HepG2 (cell line): ENCODE results near the gene ATG16L2. TPM values are rescaled to one million over a fixed set of nuclear protein-coding genes. Genes with fewer than 3 reads are reported as not detected.
A peak's percentile ranks its signal among the peaks of the same experiment; 100 is the strongest.

ENCODE experiments used
- ETV6 ChIP-seq: sonication (generic); formaldehyde crosslinking; conservative IDR thresholded peaks from 2 replicates; pipeline ENCODE4 v1.4.0; 2020; ENCODE audit warnings: missing genetic modification reagents
- EZH2 ChIP-seq: conservative IDR thresholded peaks from 2 replicates; pipeline ENCODE4 v1.6.1; 2012; ENCODE audit warnings: mild to moderate bottlenecking, low read depth, low read length, moderate library complexity
- FOXA1 ChIP-seq, 2 experiments: fragments of 450-650 bp in 1 of 2; sonication (generic) in 1 of 2; formaldehyde crosslinking in 1 of 2; IDR thresholded peaks; 2 replicates each; pipeline versions ENCODE4 v1.4.0 to v1.6.1; 2016 to 2020; ENCODE audit warnings: missing genetic modification reagents in 1 of 2
- STAG1 ChIP-seq: sonication (generic); formaldehyde crosslinking; IDR thresholded peaks from 2 replicates; pipeline ENCODE4 v1.4.0; 2020; ENCODE audit warnings: missing genetic modification reagents
- ZBTB33 ChIP-seq: sonication (generic); formaldehyde crosslinking; IDR thresholded peaks from 2 replicates; pipeline ENCODE4 v1.4.0; 2020; ENCODE audit warnings: missing genetic modification reagents
- ZFP36L1 ChIP-seq: sonication (generic); formaldehyde crosslinking; IDR thresholded peaks from 2 replicates; pipeline ENCODE4 v1.8.0; 2022; ENCODE audit warnings: mild to moderate bottlenecking, missing genetic modification reagents, moderate library complexity
- ZMAT5 ChIP-seq: sonication (generic); formaldehyde crosslinking; IDR thresholded peaks from 2 replicates; pipeline ENCODE4 v1.5.0; 2020; ENCODE audit warnings: mild to moderate bottlenecking, low read depth, missing genetic modification reagents, borderline replicate concordance
- ZNF232 ChIP-seq: sonication (generic); formaldehyde crosslinking; IDR thresholded peaks from 2 replicates; pipeline ENCODE4 v1.4.0; 2020; ENCODE audit warnings: missing genetic modification reagents, borderline replicate concordance
- ZNF331 ChIP-seq: sonication (generic); formaldehyde crosslinking; IDR thresholded peaks from 2 replicates; pipeline ENCODE4 v1.4.0; 2020; ENCODE audit warnings: missing genetic modification reagents
- ZNF343 ChIP-seq: sonication (generic); formaldehyde crosslinking; IDR thresholded peaks from 2 replicates; pipeline ENCODE4 v1.4.0; 2020; ENCODE audit warnings: mild to moderate bottlenecking, missing genetic modification reagents
- ZNF354B ChIP-seq: sonication (generic); formaldehyde crosslinking; IDR thresholded peaks from 2 replicates; pipeline ENCODE4 v1.8.0; 2022; ENCODE audit warnings: mild to moderate bottlenecking, missing genetic modification reagents
- ZNF44 ChIP-seq: sonication (generic); formaldehyde crosslinking; IDR thresholded peaks from 2 replicates; pipeline ENCODE4 v1.5.1; 2020; ENCODE audit warnings: mild to moderate bottlenecking, missing genetic modification reagents
- ZNF775 ChIP-seq: sonication (generic); formaldehyde crosslinking; IDR thresholded peaks from 2 replicates; pipeline ENCODE4 v1.4.0; 2020; ENCODE audit warnings: missing genetic modification reagents, mild to moderate bottlenecking, moderate library complexity, borderline replicate concordance
- ZNF777 ChIP-seq: sonication (generic); formaldehyde crosslinking; IDR thresholded peaks from 2 replicates; pipeline ENCODE4 v1.4.0; 2020; ENCODE audit warnings: missing genetic modification reagents
- polyA plus RNA-seq, 8 experiments: library from polyadenylated mRNA; depleted of rRNA in 3 of 8; stranded (reverse) in 7 of 8; unstranded in 1 of 8; fragments of >200 nt; fragmentation: Illumina TruSeq in 4 of 8; extraction: Trizol in 4 of 8; gene quantifications; 2 replicates each; pipeline versions ENCODE4 v1.2.1 to v1.2.3, GENCODE V29; 2011 to 2016; ENCODE audit warnings: low read depth in 4 of 8, missing spikeins in 1 of 8, mixed read lengths in 1 of 8; ENCODE audit not compliant: insufficient read depth in 1 of 8
- total RNA-seq, 5 experiments: library from RNA; depleted of rRNA; stranded (reverse); fragments of >200 nt; fragmentation: Illumina TruSeq; extraction: Trizol; gene quantifications; 2 replicates each; pipeline ENCODE4 v1.2.3, GENCODE V29; 2016; ENCODE audit warnings: low read depth in 1 of 5
- TF ChIP-seq, protein P1 (sequence below): sonication (generic); formaldehyde crosslinking; conservative IDR thresholded peaks from 2 replicates; pipeline ENCODE4 v1.4.0; 2020; ENCODE audit warnings: missing genetic modification reagents
- TF ChIP-seq, protein P2 (sequence below): sonication (generic); formaldehyde crosslinking; IDR thresholded peaks from 2 replicates; pipeline ENCODE4 v1.8.1; 2023; ENCODE audit warnings: mild to moderate bottlenecking, missing genetic modification reagents
- TF ChIP-seq, protein P3 (sequence below): IDR thresholded peaks from 2 replicates; pipeline ENCODE4 v1.6.1; 2012; ENCODE audit warnings: low read depth, low read length, improper control_type of control experiment
- TF ChIP-seq, protein P4 (sequence below): sonication (generic); formaldehyde crosslinking; IDR thresholded peaks from 2 replicates; pipeline ENCODE4 v1.5.0; 2020; ENCODE audit warnings: missing genetic modification reagents
- TF ChIP-seq, protein P5 (sequence below): sonication (generic); formaldehyde crosslinking; IDR thresholded peaks from 2 replicates; pipeline ENCODE4 v1.4.0; 2020; ENCODE audit warnings: missing genetic modification reagents; ENCODE audit errors: not compliant biosample characterization

The ATG16L2 gene
- total and polyA plus RNA-seq, 2 of the 13 experiments (the other 11 are each of a cell fraction or from before 2014, with no cell fraction given): 6.2 to 14.8 TPM

DNA sequence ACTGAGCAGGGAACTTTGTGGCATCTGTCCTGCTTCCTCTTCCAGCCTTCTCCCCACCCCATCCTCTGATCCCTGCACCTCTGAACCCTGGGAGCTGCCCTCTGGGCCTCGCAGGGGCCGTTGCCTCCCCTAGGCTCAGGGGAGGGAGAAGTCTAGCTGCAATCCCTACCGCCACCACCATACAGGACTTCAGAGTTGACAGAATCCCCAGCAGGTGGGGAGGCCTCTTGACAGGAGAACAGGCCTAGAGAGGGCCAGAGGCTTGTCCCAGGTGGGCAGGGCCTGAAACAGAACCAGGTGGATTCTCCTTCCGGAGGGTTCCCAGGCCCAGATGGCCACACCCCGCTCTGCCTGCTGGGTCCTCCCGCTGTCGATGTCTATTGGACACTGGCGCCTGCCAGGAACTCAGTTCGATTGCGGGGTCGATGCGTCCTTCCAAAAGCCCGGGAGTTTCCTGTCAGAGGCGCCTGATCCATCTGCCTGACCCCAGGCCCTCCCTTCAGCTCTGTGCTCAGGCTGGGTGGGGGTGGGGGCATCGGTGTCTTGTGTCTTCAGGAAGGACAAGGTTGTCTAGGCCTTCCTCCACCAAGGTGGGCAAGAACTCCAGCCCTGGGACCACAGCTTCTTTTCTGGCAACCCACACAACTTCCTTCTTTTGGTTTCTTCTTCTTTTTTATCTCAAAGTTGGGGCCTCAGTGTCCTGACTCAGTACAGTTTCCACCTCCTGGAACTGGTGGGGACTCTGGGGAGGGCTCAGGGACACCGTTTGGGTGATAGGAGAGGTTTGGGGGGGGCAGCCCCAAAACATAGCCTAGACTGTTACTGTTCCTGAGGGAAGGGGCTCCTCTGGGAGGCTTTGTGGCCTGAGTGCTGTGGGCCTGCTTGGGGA, 26.8 kb upstream of the ATG16L2 start (continued):
- peak; percentile 26; the same call in 1 of the 2 replicates for TF ChIP-seq STAG1 (CRISPR knock-in tag)
- TF ChIP-seq ZNF331 (CRISPR knock-in tag): no peak
- TF ChIP-seq ETV6: no peak
- TF ChIP-seq, protein P1, sequence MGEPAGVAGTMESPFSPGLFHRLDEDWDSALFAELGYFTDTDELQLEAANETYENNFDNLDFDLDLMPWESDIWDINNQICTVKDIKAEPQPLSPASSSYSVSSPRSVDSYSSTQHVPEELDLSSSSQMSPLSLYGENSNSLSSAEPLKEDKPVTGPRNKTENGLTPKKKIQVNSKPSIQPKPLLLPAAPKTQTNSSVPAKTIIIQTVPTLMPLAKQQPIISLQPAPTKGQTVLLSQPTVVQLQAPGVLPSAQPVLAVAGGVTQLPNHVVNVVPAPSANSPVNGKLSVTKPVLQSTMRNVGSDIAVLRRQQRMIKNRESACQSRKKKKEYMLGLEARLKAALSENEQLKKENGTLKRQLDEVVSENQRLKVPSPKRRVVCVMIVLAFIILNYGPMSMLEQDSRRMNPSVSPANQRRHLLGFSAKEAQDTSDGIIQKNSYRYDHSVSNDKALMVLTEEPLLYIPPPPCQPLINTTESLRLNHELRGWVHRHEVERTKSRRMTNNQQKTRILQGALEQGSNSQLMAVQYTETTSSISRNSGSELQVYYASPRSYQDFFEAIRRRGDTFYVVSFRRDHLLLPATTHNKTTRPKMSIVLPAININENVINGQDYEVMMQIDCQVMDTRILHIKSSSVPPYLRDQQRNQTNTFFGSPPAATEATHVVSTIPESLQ: 0 out of 2 replicates have a peak, but pooled peaks have one; percentile 46
- TF ChIP-seq, protein P2, sequence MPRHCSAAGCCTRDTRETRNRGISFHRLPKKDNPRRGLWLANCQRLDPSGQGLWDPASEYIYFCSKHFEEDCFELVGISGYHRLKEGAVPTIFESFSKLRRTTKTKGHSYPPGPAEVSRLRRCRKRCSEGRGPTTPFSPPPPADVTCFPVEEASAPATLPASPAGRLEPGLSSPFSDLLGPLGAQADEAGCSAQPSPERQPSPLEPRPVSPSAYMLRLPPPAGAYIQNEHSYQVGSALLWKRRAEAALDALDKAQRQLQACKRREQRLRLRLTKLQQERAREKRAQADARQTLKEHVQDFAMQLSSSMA: 0 out of 2 replicates have a peak, but pooled peaks have one; percentile 31
- peak; percentile 60; the same call in 1 of the 2 replicates for TF ChIP-seq ZNF775 (CRISPR knock-in tag)
- TF ChIP-seq EZH2: no peak
- TF ChIP-seq ZNF343 (CRISPR knock-in tag): no peak
- TF ChIP-seq, protein P3, sequence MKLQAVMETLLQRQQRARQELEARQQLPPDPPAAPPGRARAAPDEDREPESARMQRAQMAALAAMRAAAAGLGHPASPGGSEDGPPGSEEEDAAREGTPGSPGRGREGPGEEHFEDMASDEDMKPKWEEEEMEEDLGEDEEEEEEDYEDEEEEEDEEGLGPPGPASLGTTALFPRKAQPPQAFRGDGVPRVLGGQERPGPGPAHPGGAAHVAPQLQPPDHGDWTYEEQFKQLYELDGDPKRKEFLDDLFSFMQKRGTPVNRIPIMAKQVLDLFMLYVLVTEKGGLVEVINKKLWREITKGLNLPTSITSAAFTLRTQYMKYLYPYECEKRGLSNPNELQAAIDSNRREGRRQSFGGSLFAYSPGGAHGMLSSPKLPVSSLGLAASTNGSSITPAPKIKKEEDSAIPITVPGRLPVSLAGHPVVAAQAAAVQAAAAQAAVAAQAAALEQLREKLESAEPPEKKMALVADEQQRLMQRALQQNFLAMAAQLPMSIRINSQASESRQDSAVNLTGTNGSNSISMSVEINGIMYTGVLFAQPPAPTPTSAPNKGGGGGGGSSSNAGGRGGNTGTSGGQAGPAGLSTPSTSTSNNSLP: no peak
- no peak for TF ChIP-seq ZNF232 (CRISPR knock-in tag)
- TF ChIP-seq, protein P4, sequence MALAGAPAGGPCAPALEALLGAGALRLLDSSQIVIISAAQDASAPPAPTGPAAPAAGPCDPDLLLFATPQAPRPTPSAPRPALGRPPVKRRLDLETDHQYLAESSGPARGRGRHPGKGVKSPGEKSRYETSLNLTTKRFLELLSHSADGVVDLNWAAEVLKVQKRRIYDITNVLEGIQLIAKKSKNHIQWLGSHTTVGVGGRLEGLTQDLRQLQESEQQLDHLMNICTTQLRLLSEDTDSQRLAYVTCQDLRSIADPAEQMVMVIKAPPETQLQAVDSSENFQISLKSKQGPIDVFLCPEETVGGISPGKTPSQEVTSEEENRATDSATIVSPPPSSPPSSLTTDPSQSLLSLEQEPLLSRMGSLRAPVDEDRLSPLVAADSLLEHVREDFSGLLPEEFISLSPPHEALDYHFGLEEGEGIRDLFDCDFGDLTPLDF (CRISPR knock-in tag): peak; percentile 74; the same call in 1 of the 2 replicates
- no peak for TF ChIP-seq ZBTB33
- no peak for TF ChIP-seq ZNF44 (CRISPR knock-in tag)
- TF ChIP-seq, protein P5, sequence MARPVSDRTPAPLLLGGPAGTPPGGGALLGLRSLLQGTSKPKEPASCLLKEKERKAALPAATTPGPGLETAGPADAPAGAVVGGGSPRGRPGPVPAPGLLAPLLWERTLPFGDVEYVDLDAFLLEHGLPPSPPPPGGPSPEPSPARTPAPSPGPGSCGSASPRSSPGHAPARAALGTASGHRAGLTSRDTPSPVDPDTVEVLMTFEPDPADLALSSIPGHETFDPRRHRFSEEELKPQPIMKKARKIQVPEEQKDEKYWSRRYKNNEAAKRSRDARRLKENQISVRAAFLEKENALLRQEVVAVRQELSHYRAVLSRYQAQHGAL (CRISPR knock-in tag): no peak
- TF ChIP-seq ZNF777 (CRISPR knock-in tag): no peak
- TF ChIP-seq FOXA1 (IDR thresholded peaks at IDR 0.05): no peak
- no peak for TF ChIP-seq FOXA1 (CRISPR knock-in tag; IDR thresholded peaks at IDR 0.05)
- TF ChIP-seq ZNF354B (CRISPR knock-in tag): no peak
- TF ChIP-seq ZFP36L1 (CRISPR knock-in tag): no peak; the same call in 1 of the 2 replicates
- no peak for TF ChIP-seq ZMAT5 (CRISPR knock-in tag)
